SU-DHL-6 (cell line): Measurements from ENCODE around the gene PARD6A.

ENCODE experiments used
- H2AFZ ChIP-seq: fragments of 200-600 bp; sonication (generic); 2 replicates; pipeline ENCODE4 v1.6.1; 2014; ENCODE audit warnings: low read depth, mild to moderate bottlenecking, moderate library complexity, mixed read lengths, antibody characterized with exemption, low read length; ENCODE audit not compliant: severe bottlenecking
- H3F3A ChIP-seq: fragments of 200-600 bp; shearing (Covaris generic); 2 replicates; pipeline ENCODE4 v1.6.0; 2016; ENCODE audit warnings: antibody characterized with exemption, mild to moderate bottlenecking; ENCODE audit not compliant: insufficient read depth
- H3K27ac ChIP-seq: fragments of 200-600 bp; sonication (generic); 2 replicates; pipeline ENCODE4 v1.5.1; 2016; ENCODE audit warnings: low read depth, mild to moderate bottlenecking, low read length, moderate library complexity, mixed read lengths
- H3K27me3 ChIP-seq: fragments of 200-600 bp; sonication (generic), shearing (Covaris generic); 2 replicates; pipeline ENCODE4 v1.6.0; 2014; ENCODE audit warnings: mild to moderate bottlenecking, low read length
- H3K36me3 ChIP-seq: fragments of 200-600 bp; sonication (generic); 2 replicates; pipeline ENCODE4 v1.6.1; 2014; ENCODE audit warnings: mild to moderate bottlenecking, low read length, mixed read lengths
- H3K4me2 ChIP-seq: fragments of 300-600, 200-600 bp; shearing (Covaris generic), sonication (generic); 2 replicates; pipeline ENCODE4 v1.6.0; 2014; ENCODE audit warnings: low read length, low read depth, mild to moderate bottlenecking; ENCODE audit not compliant: poor library complexity, severe bottlenecking
- H3K4me3 ChIP-seq: fragments of 200-600 bp; sonication (generic); 2 replicates; pipeline ENCODE4 v1.5.1; 2014; ENCODE audit warnings: antibody characterized with exemption, low read length, mild to moderate bottlenecking, mixed read lengths; ENCODE audit not compliant: insufficient read depth, poor library complexity, severe bottlenecking
- H3K79me2 ChIP-seq: fragments of 200-600 bp; sonication (generic); 2 replicates; pipeline ENCODE4 v1.6.1; 2014; ENCODE audit warnings: mild to moderate bottlenecking, low read length, moderate library complexity; ENCODE audit not compliant: insufficient read depth
- H3K9ac ChIP-seq: fragments of 200-600 bp; sonication (generic); 2 replicates; pipeline ENCODE4 v1.7.0; 2014; ENCODE audit warnings: mild to moderate bottlenecking, low read length
- H3K9me2 ChIP-seq: fragments of 200-600 bp; sonication (generic); replicated peaks from 2 replicates; pipeline ENCODE4 v1.6.1; 2014; ENCODE audit warnings: low read length; ENCODE audit not compliant: insufficient read depth
- H3K9me3 ChIP-seq: fragments of 200-600 bp; sonication (generic); 2 replicates; pipeline ENCODE4 v1.6.1; 2014; ENCODE audit warnings: low read length, mixed read lengths; ENCODE audit not compliant: insufficient read depth
- H4K20me1 ChIP-seq: fragments of 200-600 bp; sonication (generic); 2 replicates; pipeline ENCODE4 v1.6.1; 2014; ENCODE audit warnings: low read depth, mild to moderate bottlenecking, antibody characterized with exemption, low read length, moderate library complexity, mixed read lengths
- CTCF ChIP-seq: fragments of 200-600 bp; sonication (generic); IDR thresholded peaks from one replicate; pipeline ENCODE4 v1.5.1; 2017; ENCODE audit warnings: antibody characterized with exemption, mild to moderate bottlenecking, low read length, moderate library complexity; ENCODE audit not compliant: insufficient read depth, poor library complexity, severe bottlenecking
- EZH2phosphoT487 ChIP-seq: fragments of 200-600 bp; sonication (generic), shearing (Covaris generic); conservative IDR thresholded peaks from 2 replicates; pipeline ENCODE4 v1.6.1; 2018; ENCODE audit warnings: mild to moderate bottlenecking, antibody characterized with exemption, low read length, moderate library complexity, mixed read lengths

The PARD6A gene

GRCh38 chr16:67675579-67675935 lies 14.8 kb downstream of the PARD6A start:
- TF ChIP-seq CTCF, result no peak
- no peak for TF ChIP-seq EZH2phosphoT487
- Histone ChIP-seq H3K9ac (no peak overlapping the region), H3K27ac (no peak overlapping the region), H3K9me2 (no peaks in the 10 kb centered on the region), H3K36me3 (no peaks in the 10 kb centered on the region), H3F3A (no peaks in the 10 kb centered on the region), H3K79me2 (no peaks in the 10 kb centered on the region), H3K4me2 (no peak overlapping the region), H3K4me3 (no peak overlapping the region), H2AFZ (no peak overlapping the region), H4K20me1 (no peaks in the 10 kb centered on the region), H3K9me3 (no peaks in the 10 kb centered on the region), H3K27me3 (no peaks in the 10 kb centered on the region)

GRCh38 chr16:67675999-67676398 lies 15.2 kb downstream of the PARD6A start:
- H4K20me1 ChIP-seq, result no peaks in the 10 kb centered on the region
- no peaks in the 10 kb centered on the region for H3K9me2 ChIP-seq
- H3K79me2 ChIP-seq, result no peaks in the 10 kb centered on the region
- TF ChIP-seq EZH2phosphoT487 (no peak), CTCF (no peak)
- no peak overlapping the region for H3K9ac ChIP-seq
- no peaks in the 10 kb centered on the region for H3K36me3 ChIP-seq
- H3F3A ChIP-seq, result no peaks in the 10 kb centered on the region
- no peak overlapping the region for H3K4me3 ChIP-seq
- no peaks in the 10 kb centered on the region for H3K9me3 ChIP-seq
- no peak overlapping the region for H2AFZ ChIP-seq
- H3K27ac ChIP-seq, result no peak overlapping the region
- no peak overlapping the region for H3K4me2 ChIP-seq
- no peaks in the 10 kb centered on the region for H3K27me3 ChIP-seq

GRCh38 chr16:67676516-67676915 lies 15.8 kb downstream of the PARD6A start:
- no peak for TF ChIP-seq CTCF
- no peak for TF ChIP-seq EZH2phosphoT487
- H2AFZ ChIP-seq, result no peak overlapping the region
- H3K9ac ChIP-seq, result no peak overlapping the region
- no peaks in the 10 kb centered on the region for H3K9me3 ChIP-seq
- no peaks in the 10 kb centered on the region for H3K9me2 ChIP-seq
- no peak overlapping the region for H3K4me2 ChIP-seq
- no peaks in the 10 kb centered on the region for H3K27me3 ChIP-seq
- no peaks in the 10 kb centered on the region for H3F3A ChIP-seq
- H3K36me3 ChIP-seq, result no peaks in the 10 kb centered on the region
- no peaks in the 10 kb centered on the region for H3K79me2 ChIP-seq
- no peak overlapping the region for H3K27ac ChIP-seq
- H3K4me3 ChIP-seq, result no peak overlapping the region
- no peaks in the 10 kb centered on the region for H4K20me1 ChIP-seq

GRCh38 chr16:67676939-67677338 lies 16.2 kb downstream of the PARD6A start:
- Histone ChIP-seq H3K9me2 (no peaks in the 10 kb centered on the region), H3K79me2 (no peaks in the 10 kb centered on the region), H3K4me3 (no peak overlapping the region), H4K20me1 (no peaks in the 10 kb centered on the region), H3F3A (no peaks in the 10 kb centered on the region), H2AFZ (no peak overlapping the region), H3K27me3 (no peaks in the 10 kb centered on the region), H3K4me2 (no peak overlapping the region), H3K9ac (no peak overlapping the region), H3K9me3 (no peaks in the 10 kb centered on the region), H3K36me3 (no peaks in the 10 kb centered on the region), H3K27ac (no peak overlapping the region)
- TF ChIP-seq CTCF, result no peak
- TF ChIP-seq EZH2phosphoT487, result no peak
